H1 (cell line): ENCODE measurements around the gene EDDM3A. TPM values are rescaled to one million over a fixed set of nuclear protein-coding genes. Genes with fewer than 3 reads are reported as not detected.

ENCODE experiments used
- CTCF ChIA-PET: fragments of 300-600 bp; sonication (Branson Sonifier 250); formaldehyde crosslinking; loops from one replicate; lab custom pipeline; 2021; ENCODE audit not compliant: partially characterized antibody; lab: Charles Lee
- POLR2A ChIA-PET: fragments of 300-600 bp; sonication (Branson Sonifier 250); formaldehyde crosslinking; loops from one replicate; lab custom pipeline; 2021; ENCODE audit warnings: inconsistent platforms; ENCODE audit not compliant: partially characterized antibody; lab: Charles Lee
- DNase-seq, 2 experiments: peaks; one replicate each; pipeline versions ENCODE4 v3.0.0 to v3.0.0-alpha.2; 2010 to 2022; ENCODE audit warnings: low spot score in 2 of 2, low read depth in 1 of 2, mixed read lengths in 1 of 2
- FAIRE-seq: peaks from 2 replicates; lab custom pipeline; 2011; peaks lifted over from hg19 to GRCh38; lab: Jason Lieb, UNC
- H2AFZ ChIP-seq: 2 replicates; pipeline ENCODE4 v1.8.1; 2012; ENCODE audit warnings: low read length, inconsistent platforms
- H2AK5ac ChIP-seq: 2 replicates; pipeline ENCODE4 v1.6.1; 2013; ENCODE audit warnings: low read depth, low read length
- H2BK120ac ChIP-seq: replicated peaks from 2 replicates; pipeline ENCODE3; 2013; ENCODE audit warnings: low read depth, low read length, inconsistent platforms
- H2BK12ac ChIP-seq: 2 replicates; pipeline ENCODE4 v1.6.1; 2013; ENCODE audit warnings: low read depth, low read length
- H2BK15ac ChIP-seq: 2 replicates; pipeline ENCODE4 v1.6.1; 2013; ENCODE audit warnings: low read length
- H2BK20ac ChIP-seq: 2 replicates; pipeline ENCODE4 v1.6.1; 2013; ENCODE audit warnings: low read length
- H2BK5ac ChIP-seq: 2 replicates; pipeline ENCODE4 v1.6.1; 2013; ENCODE audit warnings: low read depth, low read length
- H3K14ac ChIP-seq: 2 replicates; pipeline ENCODE4 v1.6.1; 2013; ENCODE audit warnings: inconsistent platforms; ENCODE audit not compliant: insufficient read length
- H3K18ac ChIP-seq: 2 replicates; pipeline ENCODE4 v1.6.1; 2013; ENCODE audit warnings: low read length; ENCODE audit errors: extremely low read depth
- H3K23ac ChIP-seq: 2 replicates; pipeline ENCODE4 v1.6.1; 2013; ENCODE audit warnings: inconsistent platforms; ENCODE audit not compliant: insufficient read length
- H3K23me2 ChIP-seq: 2 replicates; pipeline ENCODE4 v1.6.1; 2013; ENCODE audit warnings: low read depth, low read length
- H3K27ac ChIP-seq: 2 replicates; pipeline ENCODE4 v1.6.1; 2011; ENCODE audit warnings: low read depth, low read length, inconsistent platforms
- H3K27me3 ChIP-seq, 4 experiments: replicated peaks in 1 of 4; 1 replicate in 1 of 4; 2 replicates in 3 of 4; pipeline versions ENCODE4 v1.6.1 to v1.8.1; 2011 to 2013; ENCODE audit warnings: low read length in 3 of 4, mild to moderate bottlenecking in 3 of 4, inconsistent platforms in 2 of 4, mixed read lengths in 2 of 4, moderate library complexity in 1 of 4; ENCODE audit not compliant: control insufficient read depth in 3 of 4, insufficient read depth in 3 of 4; ENCODE audit errors: extremely low read depth in 1 of 4
- H3K36me3 ChIP-seq, 4 experiments: 2 replicates each; pipeline versions ENCODE4 v1.6.1 to v1.8.1; 2011 to 2013; ENCODE audit warnings: mild to moderate bottlenecking in 4 of 4, low read length in 3 of 4, moderate library complexity in 2 of 4, control low read depth in 1 of 4, inconsistent platforms in 1 of 4; ENCODE audit not compliant: insufficient read depth in 4 of 4, control insufficient read depth in 2 of 4
- H3K4ac ChIP-seq: replicated peaks from 2 replicates; pipeline ENCODE3; 2013; ENCODE audit warnings: low read length, low read depth, mixed read lengths, inconsistent platforms; ENCODE audit not compliant: insufficient read length
- H3K4me1 ChIP-seq, 4 experiments: replicated peaks in 1 of 4; 1 replicate in 1 of 4; 2 replicates in 3 of 4; pipeline versions ENCODE4 v1.6.1 to v1.8.1; 2011 to 2013; ENCODE audit warnings: low read length in 3 of 4, inconsistent platforms in 2 of 4, mixed read lengths in 1 of 4; ENCODE audit not compliant: insufficient read depth in 4 of 4, control insufficient read depth in 3 of 4
- H3K4me2 ChIP-seq, 2 experiments: 2 replicates each; pipeline versions ENCODE4 v1.6.1 to v1.8.1; 2011 to 2013; ENCODE audit warnings: low read depth in 2 of 2, low read length in 2 of 2, control low read depth in 1 of 2, inconsistent platforms in 1 of 2, mild to moderate bottlenecking in 1 of 2; ENCODE audit not compliant: insufficient read depth in 1 of 2
- H3K4me3 ChIP-seq, 4 experiments: fragments of 200-600, 300-600 bp in 1 of 4; sonication (generic), shearing (Covaris generic), sonication (Bioruptor Twin) in 1 of 4; 2 replicates each; pipeline versions ENCODE4 v1.5.1 to v1.8.1; 2011 to 2016; ENCODE audit warnings: low read length in 4 of 4, low read depth in 3 of 4, control low read depth in 2 of 4, inconsistent platforms in 2 of 4, mild to moderate bottlenecking in 2 of 4, mixed read lengths in 1 of 4, moderate library complexity in 1 of 4; ENCODE audit not compliant: insufficient read depth in 2 of 4; ENCODE audit errors: extremely low read depth in 1 of 4
- H3K56ac ChIP-seq: replicated peaks from 2 replicates; pipeline ENCODE3; 2013; ENCODE audit warnings: low read depth, mild to moderate bottlenecking, mixed read lengths, low read length, inconsistent platforms; ENCODE audit not compliant: insufficient read length
- H3K79me1 ChIP-seq: 2 replicates; pipeline ENCODE4 v1.6.1; 2013; ENCODE audit warnings: low read depth, low read length, control low read depth
- H3K79me2 ChIP-seq, 2 experiments: 2 replicates each; pipeline versions ENCODE4 v1.6.1 to v1.8.1; 2012 to 2013; ENCODE audit warnings: low read length in 2 of 2, mild to moderate bottlenecking in 2 of 2, inconsistent platforms in 1 of 2; ENCODE audit not compliant: insufficient read depth in 2 of 2, control insufficient read depth in 1 of 2
- H3K9ac ChIP-seq, 4 experiments: replicated peaks in 1 of 4; 1 replicate in 1 of 4; 2 replicates in 3 of 4; pipeline versions ENCODE4 v1.6.1 to v1.8.1; 2011 to 2013; ENCODE audit warnings: low read depth in 3 of 4, low read length in 3 of 4, control low read depth in 2 of 4, mild to moderate bottlenecking in 2 of 4, moderate library complexity in 2 of 4, inconsistent platforms in 1 of 4; ENCODE audit errors: extremely low read depth in 1 of 4
- H3K9me3 ChIP-seq, 2 experiments: 2 replicates each; pipeline versions ENCODE4 v1.6.1 to v1.8.1; 2012 to 2013; ENCODE audit warnings: mild to moderate bottlenecking in 2 of 2, moderate library complexity in 2 of 2, control low read depth in 1 of 2, inconsistent platforms in 1 of 2, low read depth in 1 of 2, low read length in 1 of 2, mixed read lengths in 1 of 2; ENCODE audit not compliant: insufficient read depth in 2 of 2
- H4K20me1 ChIP-seq, 2 experiments: replicated peaks in 1 of 2; 2 replicates each; pipeline versions ENCODE3 to v1.8.1; 2011 to 2013; ENCODE audit warnings: inconsistent platforms in 2 of 2, low read length in 2 of 2, mild to moderate bottlenecking in 1 of 2; ENCODE audit not compliant: insufficient read depth in 2 of 2, control insufficient read depth in 1 of 2
- H4K5ac ChIP-seq: 2 replicates; pipeline ENCODE4 v1.6.1; 2013; ENCODE audit warnings: low read length, low read depth, mixed read lengths, inconsistent platforms; ENCODE audit not compliant: insufficient read length
- H4K8ac ChIP-seq: 2 replicates; pipeline ENCODE4 v1.8.0; 2013; ENCODE audit warnings: mild to moderate bottlenecking, moderate library complexity, low read length, inconsistent platforms; ENCODE audit not compliant: insufficient read depth; ENCODE audit errors: extremely low read depth
- H4K91ac ChIP-seq: replicated peaks from 2 replicates; pipeline ENCODE3; 2013; ENCODE audit warnings: low read length, mixed read lengths, inconsistent platforms; ENCODE audit not compliant: insufficient read length
- CHD2 ChIP-seq: IDR thresholded peaks from 2 replicates; pipeline ENCODE4 v1.6.1; 2012; ENCODE audit warnings: low read length, improper control_type of control experiment
- E2F6 ChIP-seq: IDR thresholded peaks from 2 replicates; pipeline ENCODE4 v1.6.1; 2012; ENCODE audit warnings: inconsistent platforms
- KDM5A ChIP-seq: fragments of 200-600 bp; IDR thresholded peaks from 2 replicates; pipeline ENCODE4 v1.7.1; 2012; ENCODE audit warnings: mild to moderate bottlenecking, low read length, inconsistent platforms, mixed read lengths
- MAX ChIP-seq: IDR thresholded peaks from 2 replicates; pipeline ENCODE4 v1.6.1; 2012; ENCODE audit warnings: inconsistent platforms
- RBBP5 ChIP-seq: IDR thresholded peaks from 2 replicates; pipeline ENCODE4 v1.7.1; 2012; ENCODE audit warnings: low read depth, mild to moderate bottlenecking, inconsistent platforms, low read length, moderate library complexity, borderline replicate concordance
- SIRT6 ChIP-seq: IDR thresholded peaks from one replicate; pipeline ENCODE4 v1.7.1; 2012; ENCODE audit warnings: low read length, inconsistent platforms
- SP1 ChIP-seq: IDR thresholded peaks from 2 replicates; pipeline ENCODE4 v1.6.1; 2011; ENCODE audit warnings: low read depth, low read length
- TCF12 ChIP-seq: IDR thresholded peaks from 2 replicates; pipeline ENCODE4 v1.6.1; 2011; ENCODE audit warnings: low read depth, mild to moderate bottlenecking, low read length
- WGBS, 2 experiments: shearing (Covaris generic) in 1 of 2; methylation state at CpG; one replicate each; pipeline versions ENCODE4 v1.1.6 to v1.1.7; 2013 to 2015; ENCODE audit warnings: low lambda C conversion rate in 2 of 2, mixed read lengths in 2 of 2, inconsistent platforms in 1 of 2, low coverage in 1 of 2, missing lambda C conversion rate in 1 of 2; ENCODE audit not compliant: insufficient replicate concordance in 2 of 2, insufficient coverage in 1 of 2, insufficient read length in 1 of 2; ENCODE audit errors: extremely low coverage in 1 of 2, missing lambda C conversion rate in 1 of 2; 5-methylcytosine and 5-hydroxymethylcytosine counted together
- polyA plus RNA-seq, 7 experiments: library from polyadenylated mRNA; depleted of rRNA in 3 of 7; stranded (reverse) in 5 of 7; unstranded in 2 of 7; fragments of >200 nt in 5 of 7; fragments of 200-250 nt in 2 of 7; gene quantifications; 1 replicate in 5 of 7; 2 replicates in 1 of 7; 4 replicates in 1 of 7; pipeline versions ENCODE4 v1.2.1 to v1.2.3, GENCODE V29; 2011 to 2013; ENCODE audit warnings: missing spikeins in 2 of 7, mixed read lengths in 2 of 7
- total RNA-seq: library from RNA; stranded (reverse); fragmentation: NEBNext Ultra II Directional; extraction: Animal tissue kit (Norgen Biotek cat#: 25700); gene quantifications from 2 replicates; pipeline ENCODE4 v1.2.1, GENCODE V29; 2021
- TF ChIP-seq, protein P1 (sequence below): IDR thresholded peaks from 2 replicates; pipeline ENCODE4 v1.6.1; 2011; ENCODE audit warnings: low read depth, mild to moderate bottlenecking, low read length; ENCODE audit not compliant: insufficient read depth
- TF ChIP-seq, protein P2 (sequence below): IDR thresholded peaks from 2 replicates; pipeline ENCODE4 v1.6.1; 2012; ENCODE audit warnings: low read length, inconsistent platforms

The EDDM3A gene
- total and polyA plus RNA-seq, 2 of the 8 experiments (the other 6 are each of a cell fraction or from before 2014, with no cell fraction given) = 0.09 TPM; not detected in 1

DNA sequence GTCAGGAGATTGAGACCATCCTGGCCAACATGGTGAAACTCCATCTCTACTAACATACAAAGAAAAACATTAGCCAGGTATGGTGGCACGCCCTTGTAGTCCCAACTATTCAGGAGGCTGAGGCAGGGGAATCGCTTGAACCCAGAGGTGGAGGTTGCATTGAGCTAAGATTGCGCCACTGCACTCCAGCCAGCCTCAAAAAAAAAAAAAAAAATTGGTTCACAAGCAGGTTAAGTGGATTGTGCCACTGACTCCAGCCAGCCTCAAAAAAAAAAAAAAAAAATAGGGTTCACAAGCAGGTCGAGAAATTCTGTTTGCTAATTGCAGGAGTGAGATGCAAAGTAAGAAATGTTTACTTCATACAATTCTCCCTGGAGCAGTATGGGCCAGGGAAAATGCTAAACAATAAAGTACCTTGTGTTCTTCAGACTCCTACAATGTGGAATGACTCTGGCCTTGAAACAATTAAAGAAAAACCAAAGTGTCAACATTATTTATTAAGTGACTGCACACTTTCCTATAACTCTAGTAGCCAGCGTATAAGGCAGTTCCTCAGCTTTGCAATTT lies 28.7 kb downstream of the EDDM3A start:
- Histone ChIP-seq H3K79me1 (no peaks in the 10 kb centered on the region), H2AFZ (no peak overlapping the region), H3K23me2 (no peaks in the 10 kb centered on the region), H4K91ac (peak overlapping the region; percentile 55), H3K56ac (peak overlapping the region; percentile 37), H3K27me3 (no peaks in the 10 kb centered on the region), H4K20me1 (no peaks in the 10 kb centered on the region), H3K18ac (peak overlapping the region; percentile 81), H2BK15ac (no peak overlapping the region), H4K5ac (no peak overlapping the region), H3K27ac (peak overlapping the region; percentile 60), H3K4ac (no peak overlapping the region), H3K4me1 (peaks cover 5 to 20% (median 8%) of the 10 kb centered on the region in 4 experiments; a peak in 5 of 7 replicates), H3K79me2 (no peaks in the 10 kb centered on the region), H3K36me3 (no peaks in the 10 kb centered on the region), H2AK5ac (peak overlapping the region; percentile 29; the same call in 1 of the 2 replicates), H3K9me3 (no peaks in the 10 kb centered on the region), H4K8ac (no peak overlapping the region), H3K4me3 (peak overlapping the region in 1 of 4 experiments; percentile 42; a peak in 2 of 8 replicates), H3K23ac (no peak overlapping the region), H2BK5ac (peak overlapping the region; percentile 80; the same call in 1 of the 2 replicates), H2BK12ac (peak overlapping the region; percentile 65; the same call in 1 of the 2 replicates), H3K14ac (no peak overlapping the region), H3K9ac (no peak overlapping the region), H3K4me2 (peak overlapping the region; percentile 34 to 50), H2BK20ac (peak overlapping the region; percentile 57; the same call in 1 of the 2 replicates), H2BK120ac (peak overlapping the region; percentile 81)
- POLR2A ChIA-PET = interaction anchor here (0.7 kb wide), 1 partner anchor 72 kb away, joined by 3 read pairs; no protein-coding TSS in a partner anchor
- CTCF ChIA-PET = interaction anchor here (1.3 to 1.8 kb wide), 3 partner anchors 17 to 78 kb away, joined by 3 to 6 read pairs (median 4); no protein-coding TSS in a partner anchor
- DNase-seq = no peak
- 70% methylated on average over 5 of the region's 5 CpGs; no CpG with 5 or more reads in 1 of the 2 experiments for WGBS, 2 experiments
- FAIRE-seq = no peak
- TF ChIP-seq, protein P1, sequence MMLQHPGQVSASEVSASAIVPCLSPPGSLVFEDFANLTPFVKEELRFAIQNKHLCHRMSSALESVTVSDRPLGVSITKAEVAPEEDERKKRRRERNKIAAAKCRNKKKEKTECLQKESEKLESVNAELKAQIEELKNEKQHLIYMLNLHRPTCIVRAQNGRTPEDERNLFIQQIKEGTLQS = no peak
- no peak for TF ChIP-seq CHD2
- TF ChIP-seq SIRT6 = no peak
- TF ChIP-seq, protein P2, sequence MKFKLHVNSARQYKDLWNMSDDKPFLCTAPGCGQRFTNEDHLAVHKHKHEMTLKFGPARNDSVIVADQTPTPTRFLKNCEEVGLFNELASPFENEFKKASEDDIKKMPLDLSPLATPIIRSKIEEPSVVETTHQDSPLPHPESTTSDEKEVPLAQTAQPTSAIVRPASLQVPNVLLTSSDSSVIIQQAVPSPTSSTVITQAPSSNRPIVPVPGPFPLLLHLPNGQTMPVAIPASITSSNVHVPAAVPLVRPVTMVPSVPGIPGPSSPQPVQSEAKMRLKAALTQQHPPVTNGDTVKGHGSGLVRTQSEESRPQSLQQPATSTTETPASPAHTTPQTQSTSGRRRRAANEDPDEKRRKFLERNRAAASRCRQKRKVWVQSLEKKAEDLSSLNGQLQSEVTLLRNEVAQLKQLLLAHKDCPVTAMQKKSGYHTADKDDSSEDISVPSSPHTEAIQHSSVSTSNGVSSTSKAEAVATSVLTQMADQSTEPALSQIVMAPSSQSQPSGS = no peak
- TF ChIP-seq MAX = no peak
- TF ChIP-seq KDM5A = no peak
- TF ChIP-seq RBBP5 = no peak
- TF ChIP-seq SP1 = no peak
- no peak for TF ChIP-seq TCF12
- no peak for TF ChIP-seq E2F6
